Measurements from ENCODE around the gene MAGEF1.

Gene MAGEF1

DNA sequence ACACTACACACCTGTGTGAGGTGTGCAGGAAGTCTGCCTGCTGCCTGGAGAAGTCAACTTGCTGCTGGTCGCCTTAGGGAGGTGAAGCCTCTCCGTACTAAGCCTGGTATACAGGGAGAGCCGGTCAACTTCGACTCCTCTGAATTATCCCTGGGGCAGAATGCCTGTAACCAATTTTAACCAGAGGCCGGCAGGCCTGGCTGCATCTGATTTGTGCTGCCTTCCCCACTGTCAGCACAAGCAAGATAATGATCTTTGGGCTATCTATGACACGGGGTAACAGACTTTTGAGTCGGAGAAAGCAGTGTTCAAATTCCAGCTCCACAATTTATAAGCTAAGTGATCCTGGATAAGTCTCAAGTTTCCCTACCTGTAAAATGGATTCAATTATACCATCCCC, 42.3 kb downstream of the MAGEF1 start:
- DNase-seq (ENCODE audit: low read depth in 3 of 3), result no peak

DNA sequence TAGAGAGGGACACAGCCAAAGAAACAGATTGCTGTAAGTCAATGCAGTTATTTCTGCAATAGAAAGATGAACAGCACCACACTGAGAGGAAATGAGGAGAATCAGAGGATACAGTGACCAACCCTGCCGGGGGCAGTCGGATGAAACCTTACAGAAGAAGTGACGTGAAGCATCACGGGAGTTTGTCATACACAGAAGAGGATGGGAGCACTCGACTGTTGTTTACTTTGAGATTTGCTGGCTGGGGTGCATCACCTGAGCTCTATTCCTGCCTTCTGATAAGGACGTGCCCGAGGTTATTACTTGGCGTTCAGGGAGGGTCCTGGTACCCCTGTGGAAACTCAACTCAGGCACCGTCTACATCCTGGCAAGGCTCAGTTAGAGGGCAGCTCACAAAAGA, 45.4 kb downstream of the MAGEF1 start:
- DNase-seq (ENCODE audit: low read depth in 3 of 3), result no peak

DNA sequence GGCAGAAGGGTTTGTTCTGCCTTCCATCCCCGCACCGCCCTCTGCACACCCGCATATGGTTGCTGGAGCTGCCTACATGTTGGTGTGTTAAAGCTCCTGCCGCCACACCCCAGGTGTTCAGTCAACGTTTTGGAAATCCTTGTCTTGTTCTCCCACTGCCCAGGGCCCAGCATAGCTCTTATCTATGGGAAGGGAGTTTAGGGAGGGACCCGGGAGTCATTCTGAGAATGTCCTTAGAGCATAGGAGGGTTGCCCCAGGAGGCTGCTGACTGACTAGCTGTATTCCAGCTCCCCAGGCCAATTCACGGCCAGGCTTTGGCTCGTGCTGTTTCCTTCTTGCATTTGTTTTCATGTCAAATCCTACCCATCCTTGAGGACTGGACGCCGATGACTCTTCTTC, 46.8 kb downstream of the MAGEF1 start:
- no peak for DNase-seq (ENCODE audit: low read depth in 3 of 3)

DNA sequence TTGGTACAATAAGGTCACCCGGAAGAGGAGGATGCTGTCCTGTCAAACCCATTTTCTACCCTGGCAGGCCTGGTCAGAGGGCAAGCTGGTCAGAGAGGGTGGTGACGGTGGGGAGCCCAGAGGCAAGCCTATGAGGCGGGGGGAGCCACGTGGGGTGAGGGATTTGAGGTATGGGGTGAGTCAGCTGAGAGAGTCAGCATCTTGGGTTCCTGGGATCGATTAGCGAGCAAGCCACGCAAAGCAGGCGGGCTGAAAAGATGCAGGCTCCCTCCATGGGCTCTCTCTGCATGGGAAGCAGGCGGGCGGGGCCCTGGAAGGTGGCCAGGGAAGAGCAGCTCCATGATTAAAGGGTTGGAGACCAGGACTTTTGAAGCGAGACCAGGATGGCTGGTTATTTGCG, 48.1 kb downstream of the MAGEF1 start:
- no peak for DNase-seq (ENCODE audit: low read depth in 3 of 3)

DNA sequence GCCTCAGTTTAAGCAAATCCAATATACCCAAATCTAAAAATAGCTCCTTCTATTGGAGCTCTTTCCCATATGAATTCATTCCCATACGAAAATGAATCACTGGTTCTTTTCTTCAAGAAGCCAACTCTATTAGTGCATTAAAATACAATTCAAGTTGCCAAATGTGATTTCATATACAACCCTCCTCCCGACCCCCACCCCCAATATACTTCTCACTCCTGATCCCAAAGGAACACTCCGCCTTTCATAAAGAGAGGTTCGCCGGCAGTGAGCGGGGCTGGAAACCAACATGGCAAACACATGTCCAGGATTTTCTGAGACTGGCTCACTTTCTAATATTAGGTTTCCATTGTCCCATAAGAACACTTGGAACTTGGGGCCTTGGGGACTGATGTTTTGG, 48.5 kb downstream of the MAGEF1 start:
- DNase-seq (ENCODE audit: low read depth in 3 of 3), result no peak

DNA sequence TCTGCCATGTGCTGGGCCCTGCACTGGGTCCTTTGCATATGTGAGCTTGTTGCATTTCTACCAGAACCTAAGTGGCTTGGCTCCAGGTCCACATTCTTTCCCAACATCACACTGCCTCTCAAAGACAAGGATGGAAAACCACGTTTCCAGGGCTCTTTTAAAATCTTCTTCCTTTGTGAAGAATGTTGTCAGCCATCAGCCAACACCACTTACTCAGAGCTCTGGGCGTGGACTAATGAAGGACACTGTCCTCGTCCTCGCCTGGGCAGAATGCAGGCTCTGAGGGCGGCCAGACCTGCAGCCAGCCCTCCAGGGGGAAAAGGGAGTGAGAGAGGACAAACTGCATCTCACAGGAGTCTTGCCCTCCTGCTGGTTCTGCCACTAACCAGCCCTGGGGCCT, 49.7 kb downstream of the MAGEF1 start:
- DNase-seq (ENCODE audit: low read depth in 3 of 3), result no peak

DNA sequence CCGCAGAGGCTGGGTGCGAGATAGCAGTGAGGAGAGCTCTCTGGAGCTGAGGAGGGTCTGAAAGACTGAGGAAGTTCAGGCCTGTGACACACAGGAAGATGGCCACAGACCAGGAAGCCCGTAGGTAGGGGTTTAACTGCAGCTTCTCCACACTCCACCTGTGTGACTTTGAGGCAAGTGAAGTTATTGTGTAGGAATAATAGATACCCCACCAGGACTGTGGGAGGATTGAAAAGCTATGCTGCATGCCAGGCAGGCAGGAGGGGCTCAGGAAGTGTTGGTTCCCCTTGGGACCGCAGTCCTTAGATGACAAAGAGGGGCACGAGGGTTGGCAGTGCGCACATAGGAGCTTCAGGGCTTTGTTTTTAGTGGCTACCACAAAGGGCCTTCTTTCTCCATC, 50.9 kb downstream of the MAGEF1 start:
- DNase-seq (ENCODE audit: low read depth in 3 of 3), result no peak

All from stimulated activated CD4-positive, alpha-beta T cell treated with anti-CD3 and anti-CD28 coated beads, TNF-alpha, amount 100 ng/mL, for 4 hours (primary cell).